Fibroblast of pulmonary artery (primary cell): ENCODE measurements around the gene SPATS2.

ENCODE experiments used
- DNase-seq: peaks from one replicate; pipeline ENCODE4 v3.0.0-alpha.2; 2010; ENCODE audit warnings: low read depth
- H3K4me3 ChIP-seq: replicated peaks from 2 replicates; pipeline ENCODE4 v1.5.1; 2011; ENCODE audit warnings: low read depth, mild to moderate bottlenecking, control low read depth, low read length, moderate library complexity
- CTCF ChIP-seq: IDR thresholded peaks from 2 replicates; pipeline ENCODE4 v1.5.1; 2011; ENCODE audit warnings: mild to moderate bottlenecking, control low read depth, low read length, inconsistent platforms; ENCODE audit errors: missing control alignments

Gene SPATS2

GRCh38 chr12:49404956-49405355 lies 37.7 kb downstream of the SPATS2 start:
- no peak for TF ChIP-seq CTCF
- no peak overlapping the region for H3K4me3 ChIP-seq
- DNase-seq: no peak

GRCh38 chr12:49410818-49411217 lies 43.6 kb downstream of the SPATS2 start:
- H3K4me3 ChIP-seq: no peak overlapping the region
- no peak for DNase-seq
- no peak for TF ChIP-seq CTCF

GRCh38 chr12:49413010-49413409 lies 45.7 kb downstream of the SPATS2 start:
- no peak overlapping the region for H3K4me3 ChIP-seq
- TF ChIP-seq CTCF: no peak
- DNase-seq: peak; percentile 14

GRCh38 chr12:49413796-49414195 lies 46.5 kb downstream of the SPATS2 start:
- peak; percentile 61 for DNase-seq
- no peak for TF ChIP-seq CTCF
- no peak overlapping the region for H3K4me3 ChIP-seq

- no peak for DNase-seq
- no peak overlapping the region for H3K4me3 ChIP-seq
Measured at GRCh38 chr12:49414364-49414763, 47.1 kb downstream of the SPATS2 start.

GRCh38 chr12:49415521-49415970 lies 48.3 kb downstream of the SPATS2 start:
- TF ChIP-seq CTCF: no peak
- H3K4me3 ChIP-seq: no peak overlapping the region

More at GRCh38 chr12:49414364-49414763, 47.1 kb downstream of the SPATS2 start:
- TF ChIP-seq CTCF: no peak

GRCh38 chr12:49416892-49417291 lies 49.6 kb downstream of the SPATS2 start:
- no peak overlapping the region for H3K4me3 ChIP-seq
- no peak for DNase-seq
- no peak for TF ChIP-seq CTCF

More at GRCh38 chr12:49415521-49415970, 48.3 kb downstream of the SPATS2 start:
- no peak for DNase-seq
